ENCODE results near the gene TUBA3E. TPM values are rescaled to one million over a fixed set of nuclear protein-coding genes. Genes with fewer than 3 reads are reported as not detected.
"Not testable (repeated sequence)": the region's sequence is repeated elsewhere in the genome, so short reads cannot be mapped to it uniquely, and the experiment has no call there.

Gene TUBA3E
- polyA plus RNA-seq, 1 donor from 2014 or later, result not detected

GRCh38 chr2:130152816-130153595 is 45.2 kb downstream of the TUBA3E start:
- H2AFZ ChIP-seq (ENCODE audit: low read depth, low read length), result no peak overlapping the region
- H3K4me3 ChIP-seq (ENCODE audit: low read length), result no peak overlapping the region
- H3F3A ChIP-seq (ENCODE audit: insufficient read depth, low read length, poor library complexity, severe bottlenecking), result no peaks in the 10 kb centered on the region
- no peaks in the 10 kb centered on the region for H3K9me3 ChIP-seq (ENCODE audit: low read length)
- H3K36me3 ChIP-seq (ENCODE audit: insufficient read depth, low read length), result no peaks in the 10 kb centered on the region
- no peaks in the 10 kb centered on the region for H4K20me1 ChIP-seq (ENCODE audit: insufficient read depth)
- no peaks in the 10 kb centered on the region for H3K27me3 ChIP-seq (ENCODE audit: insufficient read depth, low read depth, low read length)
- H3K4me2 ChIP-seq (ENCODE audit: low read length), result no peak overlapping the region
- no peaks in the 10 kb centered on the region for H3K79me2 ChIP-seq (replicated peaks; ENCODE audit: insufficient read depth, low read length)
- no peak overlapping the region for H3K9ac ChIP-seq (ENCODE audit: low read length)
- H3K9me2 ChIP-seq (ENCODE audit: insufficient read depth, low read length), result no peaks in the 10 kb centered on the region
- no peak overlapping the region for H3K27ac ChIP-seq (ENCODE audit: low read length)
- TF ChIP-seq RAD21 (conservative IDR thresholded peaks at IDR 0.05) (no peak), SMC3 (conservative IDR thresholded peaks at IDR 0.05; ENCODE audit: poor library complexity) (no peak), CTCF (IDR thresholded peaks at IDR 0.05; ENCODE audit: poor library complexity, severe bottlenecking) (no peak), MXI1 (conservative IDR thresholded peaks at IDR 0.05; ENCODE audit: poor library complexity, severe bottlenecking) (no peak), REST (IDR thresholded peaks at IDR 0.05; ENCODE audit: borderline replicate concordance) (no peak), POLR2AphosphoS5 (IDR thresholded peaks at IDR 0.05) (no peak), EP300 (conservative IDR thresholded peaks at IDR 0.05; ENCODE audit: poor library complexity, severe bottlenecking) (no peak), EZH2 (IDR thresholded peaks at IDR 0.05; ENCODE audit: borderline replicate concordance, insufficient read depth, low read length, poor library complexity, severe bottlenecking) (no peak), TAF1 (IDR thresholded peaks at IDR 0.05; ENCODE audit: low read depth) (no peak)

GRCh38 chr2:130152136-130152815 is 46.0 kb downstream of the TUBA3E start:
- H3K27ac ChIP-seq (ENCODE audit: low read length); H3K4me3 ChIP-seq (ENCODE audit: low read length); H3K9me3 ChIP-seq (ENCODE audit: low read length); H3K36me3 ChIP-seq (ENCODE audit: insufficient read depth, low read length); H3K79me2 ChIP-seq (replicated peaks; ENCODE audit: insufficient read depth, low read length); H3K27me3 ChIP-seq (ENCODE audit: insufficient read depth, low read depth, low read length); H3K9me2 ChIP-seq (ENCODE audit: insufficient read depth, low read length); H2AFZ ChIP-seq (ENCODE audit: low read depth, low read length); H3F3A ChIP-seq (ENCODE audit: insufficient read depth, low read length, poor library complexity, severe bottlenecking); H4K20me1 ChIP-seq (ENCODE audit: insufficient read depth); H3K4me2 ChIP-seq (ENCODE audit: low read length); H3K9ac ChIP-seq (ENCODE audit: low read length): not testable (repeated sequence)

- not testable (repeated sequence) for H3K9me2 ChIP-seq (ENCODE audit: insufficient read depth, low read length); H2AFZ ChIP-seq (ENCODE audit: low read depth, low read length); H3K4me2 ChIP-seq (ENCODE audit: low read length); H3K9me3 ChIP-seq (ENCODE audit: low read length); H3F3A ChIP-seq (ENCODE audit: insufficient read depth, low read length, poor library complexity, severe bottlenecking); H3K79me2 ChIP-seq (replicated peaks; ENCODE audit: insufficient read depth, low read length); H3K4me3 ChIP-seq (ENCODE audit: low read length); H3K27ac ChIP-seq (ENCODE audit: low read length); H3K27me3 ChIP-seq (ENCODE audit: insufficient read depth, low read depth, low read length); H3K9ac ChIP-seq (ENCODE audit: low read length); H4K20me1 ChIP-seq (ENCODE audit: insufficient read depth); H3K36me3 ChIP-seq (ENCODE audit: insufficient read depth, low read length)
Measured at GRCh38 chr2:130151145-130151512, 47.1 kb downstream of the TUBA3E start.

All from neural cell (in vitro differentiated cells).